Left ventricle myocardium superior (tissue), 1 donor: ENCODE measurements around the gene KLC1. TPM values are rescaled to one million over a fixed set of nuclear protein-coding genes. Genes with fewer than 3 reads are reported as not detected.

Experiments used
- ATAC-seq: fragments of 200-7000 bp; cut with Tn5 transposase; one replicate; pipeline ENCODE4 v1.9.1; 2020; ENCODE audit warnings: mild to moderate bottlenecking, moderate library complexity
- DNase-seq: peaks from one replicate; pipeline ENCODE4 v3.0.0-alpha.2; 2020
- intact Hi-C: fragments of 100-400 bp; cut with micrococcal nuclease; formaldehyde crosslinking; loops from one replicate; pipeline ENCODE4 v1.11.0; 2022
- total RNA-seq: library from RNA; stranded (reverse); fragmentation: NEBNext Ultra II Directional; extraction: Animal tissue kit (Norgen Biotek cat#: 25700); gene quantifications from one replicate; pipeline ENCODE4 v1.2.1, GENCODE V29; 2021
- donor health status: DM: no; HTN: yes; CAD: no; lungs with severe emphysema.

KLC1 gene
- total RNA-seq, 1 donor from 2014 or later = 146 TPM

DNA sequence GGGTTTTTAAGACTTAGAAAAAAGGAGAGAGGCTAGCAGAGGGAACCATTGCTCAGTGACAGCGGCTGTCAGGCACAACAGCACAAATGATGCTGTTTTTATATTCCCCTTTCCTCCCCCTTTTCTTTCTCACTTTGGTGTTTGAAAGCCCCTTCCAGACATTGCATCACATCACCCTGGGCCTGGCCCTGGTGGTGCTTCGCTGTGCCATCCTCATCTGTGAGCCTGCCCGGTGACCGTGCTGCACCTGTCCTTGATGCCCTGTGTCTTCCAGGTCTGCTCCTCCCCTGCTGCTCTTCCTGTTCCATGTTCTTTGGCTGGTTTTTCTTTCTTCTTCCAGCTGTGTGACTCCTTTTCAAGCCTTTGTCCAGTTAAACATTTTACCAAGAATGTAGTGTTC is 24.8 kb downstream of the KLC1 start:
- intact Hi-C loops = no loop called here
- DNase-seq (no peak), ATAC-seq (peak; percentile 27)

DNA sequence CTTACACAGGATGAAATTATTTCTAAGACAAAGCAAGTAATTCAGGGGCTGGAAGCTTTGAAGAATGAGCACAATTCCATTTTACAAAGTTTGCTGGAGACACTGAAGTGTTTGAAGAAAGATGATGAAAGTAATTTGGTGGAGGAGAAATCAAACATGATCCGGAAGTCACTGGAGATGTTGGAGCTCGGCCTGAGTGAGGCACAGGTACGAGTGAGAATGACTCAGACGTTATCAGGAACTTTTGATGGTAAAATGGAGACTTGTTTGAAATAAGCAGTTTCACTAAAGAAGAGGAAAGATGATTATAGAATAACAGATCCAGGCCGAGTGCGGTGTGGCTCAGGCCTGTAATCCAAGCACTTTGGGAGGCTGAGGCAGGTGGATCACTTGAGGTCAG is 25.6 kb downstream of the KLC1 start:
- intact Hi-C loops = no loop called here
- DNase-seq (no peak), ATAC-seq (no peak)

- no peak for DNase-seq
- no peak for ATAC-seq
- intact Hi-C loops = no loop called here
Measured at GRCh38 chr14:103656031-103656755, 27.2 kb downstream of the KLC1 start.

DNA sequence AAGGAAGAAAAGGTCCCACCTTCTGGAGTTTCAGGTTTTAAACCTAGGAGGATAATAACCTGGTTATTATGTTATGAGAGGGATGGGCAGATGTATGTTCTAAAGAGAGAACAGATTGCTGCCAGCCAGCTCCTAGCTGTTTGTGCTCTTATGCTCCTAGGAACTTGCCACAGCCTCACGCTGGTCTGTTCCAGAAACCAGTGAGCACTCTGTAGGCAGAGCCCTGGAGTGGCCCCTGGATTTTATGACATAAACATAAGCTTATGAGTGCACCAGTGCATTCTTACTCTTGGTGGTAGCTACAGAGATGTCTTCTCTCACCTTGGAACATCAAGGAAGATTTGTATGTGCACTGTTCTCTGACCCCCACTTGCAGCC is 27.7 kb downstream of the KLC1 start:
- ATAC-seq (no peak), DNase-seq (no peak)
- intact Hi-C loops = no loop called here

DNA sequence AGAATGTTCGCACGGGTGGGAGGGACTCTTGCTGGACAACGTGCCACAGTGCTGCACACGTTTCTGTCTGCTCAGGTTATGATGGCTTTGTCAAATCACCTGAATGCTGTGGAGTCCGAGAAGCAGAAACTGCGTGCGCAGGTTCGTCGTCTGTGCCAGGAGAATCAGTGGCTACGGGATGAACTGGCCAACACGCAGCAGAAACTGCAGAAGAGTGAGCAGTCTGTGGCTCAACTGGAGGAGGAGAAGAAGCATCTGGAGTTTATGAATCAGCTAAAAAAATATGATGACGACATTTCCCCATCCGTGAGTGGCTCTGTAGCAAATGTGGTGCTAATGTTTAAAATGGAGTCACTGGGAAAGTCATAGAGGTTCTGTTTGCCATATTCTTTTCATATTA is 28.5 kb downstream of the KLC1 start:
- ATAC-seq (peak; percentile 54), DNase-seq (peak; percentile 52)
- intact Hi-C loops = no loop called here

DNA sequence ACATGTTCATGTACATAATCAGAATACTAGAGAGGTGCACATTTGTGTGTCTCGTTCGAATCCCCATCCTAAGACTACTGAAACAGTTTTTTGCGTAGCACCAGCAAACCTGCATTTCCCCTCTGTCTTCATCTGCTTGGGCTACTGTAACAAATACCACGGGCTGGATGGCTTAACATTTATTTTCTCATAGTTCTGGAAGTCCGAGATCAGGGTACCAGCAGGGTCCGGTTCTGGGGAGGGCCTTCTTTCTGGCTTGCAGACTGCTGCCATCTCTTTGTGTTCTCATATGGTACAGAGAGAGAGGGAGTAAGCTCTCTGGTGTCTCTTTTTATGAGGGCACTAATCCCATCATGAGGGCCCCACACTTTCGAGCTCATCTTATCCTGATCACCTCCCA is 30.6 kb downstream of the KLC1 start:
- intact Hi-C loops = no loop called here
- no peak for DNase-seq
- no peak for ATAC-seq

DNA sequence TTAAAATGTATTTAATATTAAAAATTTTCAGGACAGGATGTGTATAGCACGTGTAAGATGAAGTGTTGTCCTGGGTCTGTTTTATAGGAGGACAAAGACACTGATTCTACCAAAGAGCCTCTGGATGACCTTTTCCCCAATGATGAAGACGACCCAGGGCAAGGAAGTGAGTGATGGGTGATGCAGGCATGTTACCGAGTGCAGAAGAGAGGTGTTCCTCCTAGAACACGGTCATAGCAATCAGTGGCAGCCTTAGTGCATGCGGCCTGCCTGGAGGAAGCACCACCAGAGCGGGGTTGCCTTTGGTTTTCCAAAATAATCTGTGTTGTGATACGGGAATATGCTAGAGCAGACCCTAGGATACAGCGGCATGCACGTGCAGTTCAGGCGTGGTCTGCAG is 33.0 kb downstream of the KLC1 start:
- ATAC-seq (no peak), DNase-seq (no peak)
- intact Hi-C loops = no loop called here

DNA sequence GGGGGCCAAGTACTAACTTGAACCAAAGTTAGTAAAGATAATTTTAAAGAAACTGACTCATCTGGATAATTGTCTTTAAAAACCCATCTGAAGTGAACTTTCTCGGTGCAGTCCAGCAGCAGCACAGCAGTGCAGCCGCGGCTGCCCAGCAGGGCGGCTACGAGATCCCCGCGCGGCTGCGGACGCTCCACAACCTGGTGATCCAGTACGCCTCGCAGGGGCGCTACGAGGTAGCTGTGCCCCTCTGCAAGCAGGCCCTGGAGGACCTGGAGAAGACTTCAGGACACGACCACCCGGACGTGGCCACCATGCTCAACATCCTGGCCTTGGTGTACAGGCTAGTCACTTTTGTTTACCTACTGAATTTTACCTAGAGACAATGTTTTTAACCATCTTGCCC is 33.6 kb downstream of the KLC1 start:
- no peak for DNase-seq
- intact Hi-C loops = no loop called here
- no peak for ATAC-seq

GRCh38 chr14:103663506-103663905 is 34.5 kb downstream of the KLC1 start:
- intact Hi-C loops = no loop called here
- no peak for ATAC-seq
- no peak for DNase-seq

DNA sequence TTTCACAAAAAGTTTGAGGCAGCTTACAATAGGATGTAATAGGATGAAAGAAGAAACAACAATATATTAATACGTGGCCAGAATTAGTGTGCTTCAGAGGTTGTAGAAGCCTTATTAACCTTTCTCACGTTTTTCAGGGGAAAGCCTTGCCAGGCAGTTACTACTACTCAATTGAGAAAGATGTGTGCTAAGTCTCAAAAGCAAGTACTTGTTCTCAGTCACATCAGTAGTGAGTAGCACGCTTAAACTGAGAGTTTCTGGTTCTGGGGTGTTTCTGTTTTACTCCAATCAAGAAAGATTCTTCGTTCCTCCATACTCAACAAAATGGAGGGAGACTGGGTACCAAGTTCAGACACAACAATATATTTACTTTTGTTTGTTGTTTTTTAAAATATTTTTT is 38.7 kb downstream of the KLC1 start:
- DNase-seq (no peak), ATAC-seq (no peak)
- intact Hi-C loops = no loop called here

DNA sequence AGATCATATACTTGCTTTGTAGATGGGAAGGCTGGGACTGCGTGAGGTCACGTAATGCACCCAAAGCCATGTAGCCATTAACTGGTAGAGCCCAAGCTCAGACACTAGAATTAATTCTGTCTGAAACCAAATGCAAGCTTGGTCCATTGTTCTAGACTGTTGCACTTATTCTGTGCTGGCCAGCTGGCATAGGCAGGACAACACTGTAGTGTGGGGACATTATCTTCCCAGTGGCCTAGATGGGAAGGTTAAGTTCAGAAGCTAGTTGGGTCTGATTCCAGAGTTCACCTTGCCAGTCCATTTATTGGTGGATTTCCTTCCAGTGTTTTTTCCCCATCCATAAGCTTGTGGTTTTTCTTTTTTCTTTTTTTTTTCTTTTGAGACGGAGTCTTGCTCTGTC is 39.1 kb downstream of the KLC1 start:
- DNase-seq = no peak
- peak; percentile 47 for ATAC-seq
- intact Hi-C loops = no loop called here

DNA sequence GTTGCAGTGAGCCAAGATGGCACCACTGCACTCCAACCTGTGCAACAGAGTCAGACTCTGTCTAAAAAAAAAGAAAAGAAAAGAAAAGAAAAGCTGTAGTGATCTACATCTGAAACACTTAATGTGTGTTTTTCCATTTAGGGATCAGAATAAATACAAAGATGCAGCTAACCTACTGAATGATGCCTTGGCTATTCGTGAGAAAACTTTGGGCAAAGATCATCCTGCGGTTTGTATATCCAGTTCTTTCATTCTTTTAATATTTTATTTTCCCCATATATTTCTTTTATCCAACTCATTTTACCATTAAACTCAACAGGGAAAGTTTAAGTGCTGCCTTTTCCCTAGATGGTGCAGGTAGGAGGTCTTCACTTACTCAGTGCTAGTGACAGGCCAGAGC is 40.4 kb downstream of the KLC1 start:
- ATAC-seq = no peak
- no peak for DNase-seq
- intact Hi-C loops = no loop called here

DNA sequence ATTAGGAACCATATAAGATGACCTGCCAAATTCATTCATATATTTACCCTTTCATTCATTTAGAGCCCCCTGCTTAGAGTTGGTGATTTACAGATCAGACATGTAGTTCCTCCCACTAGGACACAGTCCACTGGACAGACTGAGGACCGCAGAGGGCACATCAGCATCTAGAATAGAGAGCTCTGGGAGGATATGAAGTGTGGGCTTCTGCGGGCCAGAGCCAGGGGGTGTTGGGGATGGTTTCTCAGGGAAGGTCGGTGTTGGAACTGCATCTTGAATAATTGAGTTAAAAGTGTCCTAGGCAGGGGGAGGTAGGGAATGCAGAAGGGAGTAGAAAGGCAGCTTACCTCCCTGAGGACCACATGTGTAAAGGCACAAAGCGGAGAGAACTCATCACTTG is 42.9 kb downstream of the KLC1 start:
- intact Hi-C loops = loop anchor here (10.0 kb wide), 1 partner anchor 97 kb away; no protein-coding TSS in a partner anchor
- ATAC-seq (no peak), DNase-seq (no peak)

GRCh38 chr14:103675957-103676356 is 46.9 kb downstream of the KLC1 start:
- DNase-seq = no peak
- intact Hi-C loops = loop anchor here (10.0 kb wide), 1 partner anchor 101 kb away; no protein-coding TSS in a partner anchor
- ATAC-seq = no peak

DNA sequence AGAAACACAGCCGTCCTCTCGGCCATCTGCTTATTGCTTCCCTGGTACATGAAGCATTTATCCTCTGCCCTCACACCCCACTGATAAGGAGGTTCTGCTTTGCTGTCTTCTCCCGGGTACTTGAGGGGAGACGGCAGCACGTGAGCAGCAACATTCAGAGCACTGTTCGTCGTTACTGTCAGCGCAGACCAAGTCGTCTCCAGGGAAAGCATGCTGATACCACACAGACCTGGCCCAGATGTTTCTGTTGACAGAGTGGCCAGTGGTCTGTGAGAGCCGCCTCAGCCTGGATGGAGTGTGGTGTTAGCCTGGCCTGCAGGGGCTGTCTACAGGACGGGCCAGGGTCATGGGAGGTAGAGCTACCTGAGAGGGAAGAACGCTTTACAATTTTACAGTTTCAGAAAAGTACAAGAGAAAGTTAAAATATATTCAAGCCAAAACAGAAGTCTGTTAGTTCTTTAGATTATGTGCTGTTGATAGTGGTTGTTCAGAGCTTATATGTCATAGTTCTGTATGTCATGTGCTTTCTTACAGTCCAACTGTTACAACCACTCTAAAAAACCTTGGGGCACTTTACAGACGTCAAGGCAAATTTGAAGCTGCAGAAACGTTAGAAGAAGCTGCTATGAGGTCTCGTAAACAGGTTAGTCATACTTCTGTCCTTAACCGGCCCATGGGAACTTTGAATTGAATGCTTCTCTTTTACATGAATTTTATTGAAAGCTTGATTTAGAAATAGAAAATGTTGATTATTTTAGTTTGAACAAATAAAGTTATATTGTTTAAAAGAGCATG is 48.1 kb downstream of the KLC1 start:
- ATAC-seq (peak; percentile 45), DNase-seq (no peak)
- intact Hi-C loops = loop anchor here (10.0 kb wide), 1 partner anchor 102 kb away; no protein-coding TSS in a partner anchor

DNA sequence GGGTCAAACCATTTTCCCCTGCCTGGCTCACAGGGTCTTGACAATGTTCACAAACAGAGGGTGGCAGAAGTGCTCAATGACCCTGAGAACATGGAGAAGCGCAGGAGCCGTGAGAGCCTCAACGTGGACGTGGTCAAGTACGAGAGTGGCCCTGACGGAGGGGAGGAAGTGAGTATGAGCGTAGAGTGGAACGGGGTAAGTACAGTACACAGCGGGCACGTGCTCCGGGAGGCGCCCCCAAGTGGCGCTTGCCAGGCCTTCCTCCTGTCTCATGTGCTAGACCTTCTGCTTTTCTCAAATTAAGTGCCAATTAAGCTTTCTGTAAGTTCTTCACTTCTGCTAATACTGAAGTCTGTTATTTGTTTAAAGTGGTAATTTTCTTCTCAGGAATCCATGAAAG is 50.3 kb downstream of the KLC1 start:
- ATAC-seq (peak; percentile 73), DNase-seq (peak; percentile 60)
- intact Hi-C loops = loop anchor here (10.0 kb wide), 1 partner anchor 105 kb away; no protein-coding TSS in a partner anchor

DNA sequence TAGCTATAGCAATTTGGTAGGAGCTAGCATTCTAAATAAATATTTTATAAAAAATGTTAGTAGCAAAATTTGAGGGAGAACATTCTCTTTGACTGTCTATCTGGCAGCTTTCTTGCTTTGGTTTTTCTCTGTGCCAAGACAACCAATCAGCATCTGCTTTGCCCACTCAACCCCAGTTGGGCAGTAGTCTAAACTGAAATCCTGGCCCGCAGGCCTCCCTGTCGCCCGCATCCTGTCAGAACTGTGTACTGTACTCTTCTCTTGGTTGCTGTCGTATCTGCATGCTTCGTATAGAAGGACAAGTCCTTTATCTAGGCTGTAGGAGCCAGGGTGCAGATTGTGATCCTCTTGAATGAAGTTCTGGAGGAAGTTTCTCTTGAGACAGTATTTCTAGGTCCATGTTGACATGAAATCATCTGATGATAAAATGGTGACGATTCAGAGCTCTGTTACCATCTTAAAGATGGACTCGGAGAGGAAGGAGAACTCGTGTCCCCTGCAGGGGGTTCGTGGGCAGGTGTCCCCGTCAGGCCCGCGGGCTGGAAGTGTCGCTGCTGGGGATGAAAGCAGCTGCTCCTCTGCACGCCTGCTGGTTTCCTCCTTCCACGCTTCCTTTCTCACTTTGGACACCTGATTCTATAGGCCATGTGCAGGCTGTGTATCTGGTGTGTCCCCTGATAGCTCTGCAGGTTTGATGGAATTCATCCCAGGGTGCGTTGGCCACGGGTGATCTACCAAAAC is 51.6 kb downstream of the KLC1 start:
- intact Hi-C loops = no loop called here
- no peak for DNase-seq
- no peak for ATAC-seq

DNA sequence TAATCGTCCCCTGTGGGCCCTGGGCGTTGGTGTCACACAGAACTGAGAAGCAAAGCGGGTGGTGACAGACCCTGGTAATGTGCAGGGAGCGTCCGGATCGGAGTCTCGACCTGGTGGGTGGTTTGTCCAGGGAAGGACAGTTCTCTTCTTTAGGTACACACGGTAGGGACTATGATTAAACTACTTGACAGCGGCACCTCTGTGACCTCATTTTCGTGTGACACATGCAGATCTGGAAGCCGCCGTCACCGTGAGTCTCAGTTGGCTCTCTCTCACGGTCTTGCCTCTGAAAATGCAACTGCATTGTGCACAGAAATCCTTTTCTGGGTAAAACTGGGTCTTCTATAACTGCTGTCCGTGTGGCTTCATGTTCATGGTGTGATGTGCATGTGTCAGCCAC is 54.1 kb downstream of the KLC1 start:
- ATAC-seq (no peak), DNase-seq (no peak)
- intact Hi-C loops = no loop called here

DNA sequence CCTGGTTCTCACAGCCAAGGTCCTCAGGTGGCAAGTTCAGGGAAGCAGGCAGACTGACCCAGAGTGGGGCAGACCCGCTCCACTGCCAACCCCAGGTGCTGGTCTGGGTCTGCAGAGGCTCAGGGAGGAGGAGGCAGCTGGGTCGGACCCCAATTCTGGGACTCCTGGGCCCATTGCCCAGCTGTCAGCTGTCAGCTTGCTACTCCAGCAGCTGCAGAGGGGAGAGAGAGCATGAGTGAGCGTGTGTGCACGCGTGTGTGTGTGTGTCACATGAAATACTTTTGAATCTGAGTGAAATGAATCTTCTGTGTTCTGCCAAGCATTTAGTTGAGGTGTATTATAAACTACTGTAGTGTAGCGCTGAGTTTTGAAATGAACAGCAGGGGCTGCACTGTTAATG is 55.5 kb downstream of the KLC1 start:
- peak; percentile 46 for ATAC-seq
- DNase-seq = peak; percentile 53
- intact Hi-C loops = no loop called here

- intact Hi-C loops = no loop called here
Measured at GRCh38 chr14:103684871-103685270, 55.9 kb downstream of the KLC1 start.

More at GRCh38 chr14:103684871-103685270, 55.9 kb downstream of the KLC1 start:
- DNase-seq (no peak), ATAC-seq (no peak)
